GM23338 (cell line): ENCODE data around the gene ALDH8A1. TPM values are rescaled to one million over a fixed set of nuclear protein-coding genes. Genes with fewer than 3 reads are reported as not detected.

ENCODE experiments used
- ATAC-seq: fragments of 200-7000 bp; cut with Tn5 transposase; 3 replicates; pipeline ENCODE4 v1.9.1; 2020
- DNase-seq: peaks from one replicate; pipeline ENCODE4 v3.0.0-alpha.2; 2015; ENCODE audit warnings: low spot score
- H2AFZ ChIP-seq: fragments of 200-600 bp; sonication (generic); 2 replicates; pipeline ENCODE4 v1.8.0; 2016; ENCODE audit warnings: antibody characterized with exemption, mild to moderate bottlenecking, moderate library complexity
- H3F3A ChIP-seq: fragments of 200-600 bp; sonication (generic); replicated peaks from 2 replicates; pipeline ENCODE4 v1.8.0; 2017; ENCODE audit warnings: antibody characterized with exemption, mixed run types, low read depth
- H3K27ac ChIP-seq: fragments of 200-600 bp; sonication (generic); 2 replicates; pipeline ENCODE4 v1.6.1; 2016; ENCODE audit warnings: low read depth
- H3K27me3 ChIP-seq: fragments of 200-600 bp; sonication (generic); 2 replicates; pipeline ENCODE4 v1.8.0; 2016; ENCODE audit warnings: mild to moderate bottlenecking, mixed run types, moderate library complexity; ENCODE audit not compliant: insufficient read depth
- H3K36me3 ChIP-seq: fragments of 200-600 bp; sonication (generic); 2 replicates; pipeline ENCODE4 v1.8.0; 2016; ENCODE audit warnings: mild to moderate bottlenecking; ENCODE audit not compliant: insufficient read depth
- H3K4me1 ChIP-seq: fragments of 200-600 bp; sonication (generic); 2 replicates; pipeline ENCODE4 v1.8.0; 2016; ENCODE audit warnings: mild to moderate bottlenecking, moderate library complexity; ENCODE audit not compliant: insufficient read depth
- H3K4me2 ChIP-seq: fragments of 200-600 bp; sonication (generic); 2 replicates; pipeline ENCODE4 v1.7.1; 2017; ENCODE audit warnings: mixed run types
- H3K4me3 ChIP-seq: fragments of 200-600 bp; sonication (generic); 2 replicates; pipeline ENCODE4 v1.6.1; 2016; ENCODE audit warnings: mixed run types
- H3K79me2 ChIP-seq: fragments of 200-600 bp; sonication (generic); replicated peaks from 2 replicates; pipeline ENCODE4 v1.8.0; 2017; ENCODE audit warnings: mild to moderate bottlenecking; ENCODE audit not compliant: insufficient read depth
- H3K9me2 ChIP-seq: fragments of 200-600 bp; sonication (generic); 2 replicates; pipeline ENCODE4 v1.8.0; 2017; ENCODE audit not compliant: insufficient read depth
- H4K20me1 ChIP-seq: fragments of 200-600 bp; sonication (generic); replicated peaks from 2 replicates; pipeline ENCODE4 v1.8.0; 2017; ENCODE audit warnings: mild to moderate bottlenecking; ENCODE audit not compliant: insufficient read depth
- H3K27ac Mint-ChIP-seq: 2 replicates; pipeline ENCODE4 v1.8.0; 2020; ENCODE audit warnings: inconsistent platforms, mild to moderate bottlenecking, moderate library complexity, mixed read lengths
- H3K27me3 Mint-ChIP-seq: 3 replicates; pipeline ENCODE4 v1.8.0; 2022; ENCODE audit warnings: low read depth, mild to moderate bottlenecking, moderate library complexity, mixed read lengths, inconsistent platforms; ENCODE audit not compliant: insufficient read depth, poor library complexity
- H3K36me3 Mint-ChIP-seq: 3 replicates; pipeline ENCODE4 v1.8.0; 2021; ENCODE audit warnings: low read depth, mild to moderate bottlenecking, inconsistent platforms, moderate library complexity, mixed read lengths
- H3K4me1 Mint-ChIP-seq: 3 replicates; pipeline ENCODE4 v1.8.0; 2020; ENCODE audit warnings: mild to moderate bottlenecking, inconsistent platforms, mixed read lengths
- H3K4me3 Mint-ChIP-seq: 3 replicates; pipeline ENCODE4 v1.8.0; 2021; ENCODE audit warnings: moderate library complexity, mild to moderate bottlenecking, inconsistent platforms, mixed read lengths
- H3K9me3 Mint-ChIP-seq: 3 replicates; pipeline ENCODE4 v1.8.0; 2020; ENCODE audit warnings: moderate library complexity, mild to moderate bottlenecking, inconsistent platforms, mixed read lengths
- CREB1 ChIP-seq: fragments of 250-450 bp; sonication (Bioruptor Pico); IDR thresholded peaks from 2 replicates; pipeline ENCODE4 v1.5.0; 2020; ENCODE audit warnings: low read depth, mild to moderate bottlenecking, moderate library complexity
- EZH2 ChIP-seq: fragments of 200-600 bp; sonication (generic); IDR thresholded peaks from one replicate; pipeline ENCODE4 v1.8.0; 2017; ENCODE audit warnings: antibody characterized with exemption, mild to moderate bottlenecking, low read depth; ENCODE audit not compliant: unreplicated experiment
- EZH2phosphoT487 ChIP-seq: fragments of 200-600 bp; sonication (generic); IDR thresholded peaks from one replicate; pipeline ENCODE4 v1.8.1; 2018; ENCODE audit warnings: antibody characterized with exemption; ENCODE audit not compliant: unreplicated experiment
- JUNB ChIP-seq: IDR thresholded peaks from one replicate; pipeline ENCODE4 v1.6.1; 2016; ENCODE audit warnings: antibody characterized with exemption; ENCODE audit not compliant: unreplicated experiment
- NANOG ChIP-seq: IDR thresholded peaks from 2 replicates; pipeline ENCODE4 v1.6.1; 2016; ENCODE audit warnings: antibody characterized with exemption, borderline replicate concordance
- POLR2AphosphoS5 ChIP-seq: IDR thresholded peaks from 2 replicates; pipeline ENCODE4 v1.6.1; 2016; ENCODE audit warnings: antibody characterized with exemption, low read depth
- STAT1 ChIP-seq: IDR thresholded peaks from one replicate; pipeline ENCODE4 v1.6.1; 2016; ENCODE audit warnings: antibody characterized with exemption; ENCODE audit not compliant: unreplicated experiment
- ZNF114 ChIP-seq: fragments of 250-450 bp; sonication (Bioruptor Pico); IDR thresholded peaks from 2 replicates; pipeline ENCODE4 v1.5.0; 2020; ENCODE audit warnings: mild to moderate bottlenecking, moderate library complexity
- ZNF331 ChIP-seq: fragments of 250-450 bp; sonication (Bioruptor Pico); IDR thresholded peaks from 2 replicates; pipeline ENCODE4 v1.5.0; 2020; ENCODE audit warnings: low read depth, mild to moderate bottlenecking, moderate library complexity
- polyA plus RNA-seq: library from polyadenylated mRNA; unstranded; fragments of >200 nt; fragmentation: Nextera tagmentation; extraction: Ambion mirVana; gene quantifications from 2 replicates; pipeline ENCODE4 v1.2.1, GENCODE V29; 2016
- total RNA-seq: library from RNA; depleted of rRNA; stranded (reverse); fragments of >200 nt; shearing (Covaris generic); gene quantifications from 2 replicates; pipeline ENCODE4 v1.2.3, GENCODE V29; 2014
- TF ChIP-seq, protein P1 (sequence below): fragments of 250-450 bp; sonication (Bioruptor Pico); IDR thresholded peaks from 2 replicates; pipeline ENCODE4 v1.5.0; 2020; ENCODE audit warnings: mild to moderate bottlenecking, moderate library complexity
- TF ChIP-seq, protein P2 (sequence below): IDR thresholded peaks from 2 replicates; pipeline ENCODE4 v1.6.1; 2016; ENCODE audit warnings: antibody characterized with exemption
- TF ChIP-seq, protein P3 (sequence below), 2 experiments: fragments of 200-600 bp in 1 of 2; sonication (generic) in 1 of 2; conservative IDR thresholded peaks; 2 replicates each; pipeline versions ENCODE4 v1.5.1 to v1.6.1; 2016 to 2017; ENCODE audit warnings: antibody characterized with exemption in 2 of 2, low read depth in 2 of 2, mild to moderate bottlenecking in 2 of 2, moderate library complexity in 1 of 2

Gene ALDH8A1
- total and polyA plus RNA-seq, 2 experiments from 2014 or later: not detected

DNA sequence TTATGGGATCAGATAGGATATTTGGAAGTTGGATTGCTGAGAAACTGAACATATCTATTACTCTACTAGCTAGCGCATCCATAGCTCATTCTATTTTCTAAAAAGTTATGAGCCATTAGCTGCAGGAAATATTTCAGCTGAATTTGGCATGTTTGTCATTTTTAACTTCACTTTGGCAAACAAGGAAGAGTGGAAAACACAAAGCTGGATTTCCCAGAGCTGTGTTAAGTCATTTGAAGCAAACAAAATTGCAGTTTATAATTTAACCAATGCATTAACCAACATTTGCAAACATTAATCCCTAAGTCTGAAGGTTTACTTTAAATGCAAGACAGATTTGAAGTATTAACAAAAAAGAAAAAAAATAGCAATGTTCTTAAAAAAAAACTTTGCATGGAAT lies 1.2 kb downstream of the ALDH8A1 start:
- Mint-ChIP-seq H3K27ac (no peak overlapping the region), H3K9me3 (no peaks in the 10 kb centered on the region), H3K4me3 (no peak overlapping the region), H3K4me1 (no peaks in the 10 kb centered on the region; the same call in 1 of the 3 replicates), H3K27me3 (no peaks in the 10 kb centered on the region), H3K36me3 (no peaks in the 10 kb centered on the region)
- Histone ChIP-seq H3K4me2 (no peak overlapping the region), H3F3A (no peaks in the 10 kb centered on the region), H4K20me1 (no peaks in the 10 kb centered on the region), H3K4me3 (no peak overlapping the region), H3K4me1 (no peaks in the 10 kb centered on the region), H3K27ac (no peak overlapping the region), H3K9me2 (no peaks in the 10 kb centered on the region), H3K27me3 (no peaks in the 10 kb centered on the region), H3K79me2 (no peaks in the 10 kb centered on the region), H2AFZ (no peak overlapping the region), H3K36me3 (no peaks in the 10 kb centered on the region)
- no peak for ATAC-seq
- TF ChIP-seq EZH2 (no peak), CREB1 (CRISPR knock-in tag) (no peak), ZNF331 (CRISPR knock-in tag) (no peak), JUNB (no peak), ZNF114 (CRISPR knock-in tag) (no peak), EZH2phosphoT487 (no peak), NANOG (no peak), STAT1 (no peak), POLR2AphosphoS5 (no peak)
- TF ChIP-seq, protein P1, sequence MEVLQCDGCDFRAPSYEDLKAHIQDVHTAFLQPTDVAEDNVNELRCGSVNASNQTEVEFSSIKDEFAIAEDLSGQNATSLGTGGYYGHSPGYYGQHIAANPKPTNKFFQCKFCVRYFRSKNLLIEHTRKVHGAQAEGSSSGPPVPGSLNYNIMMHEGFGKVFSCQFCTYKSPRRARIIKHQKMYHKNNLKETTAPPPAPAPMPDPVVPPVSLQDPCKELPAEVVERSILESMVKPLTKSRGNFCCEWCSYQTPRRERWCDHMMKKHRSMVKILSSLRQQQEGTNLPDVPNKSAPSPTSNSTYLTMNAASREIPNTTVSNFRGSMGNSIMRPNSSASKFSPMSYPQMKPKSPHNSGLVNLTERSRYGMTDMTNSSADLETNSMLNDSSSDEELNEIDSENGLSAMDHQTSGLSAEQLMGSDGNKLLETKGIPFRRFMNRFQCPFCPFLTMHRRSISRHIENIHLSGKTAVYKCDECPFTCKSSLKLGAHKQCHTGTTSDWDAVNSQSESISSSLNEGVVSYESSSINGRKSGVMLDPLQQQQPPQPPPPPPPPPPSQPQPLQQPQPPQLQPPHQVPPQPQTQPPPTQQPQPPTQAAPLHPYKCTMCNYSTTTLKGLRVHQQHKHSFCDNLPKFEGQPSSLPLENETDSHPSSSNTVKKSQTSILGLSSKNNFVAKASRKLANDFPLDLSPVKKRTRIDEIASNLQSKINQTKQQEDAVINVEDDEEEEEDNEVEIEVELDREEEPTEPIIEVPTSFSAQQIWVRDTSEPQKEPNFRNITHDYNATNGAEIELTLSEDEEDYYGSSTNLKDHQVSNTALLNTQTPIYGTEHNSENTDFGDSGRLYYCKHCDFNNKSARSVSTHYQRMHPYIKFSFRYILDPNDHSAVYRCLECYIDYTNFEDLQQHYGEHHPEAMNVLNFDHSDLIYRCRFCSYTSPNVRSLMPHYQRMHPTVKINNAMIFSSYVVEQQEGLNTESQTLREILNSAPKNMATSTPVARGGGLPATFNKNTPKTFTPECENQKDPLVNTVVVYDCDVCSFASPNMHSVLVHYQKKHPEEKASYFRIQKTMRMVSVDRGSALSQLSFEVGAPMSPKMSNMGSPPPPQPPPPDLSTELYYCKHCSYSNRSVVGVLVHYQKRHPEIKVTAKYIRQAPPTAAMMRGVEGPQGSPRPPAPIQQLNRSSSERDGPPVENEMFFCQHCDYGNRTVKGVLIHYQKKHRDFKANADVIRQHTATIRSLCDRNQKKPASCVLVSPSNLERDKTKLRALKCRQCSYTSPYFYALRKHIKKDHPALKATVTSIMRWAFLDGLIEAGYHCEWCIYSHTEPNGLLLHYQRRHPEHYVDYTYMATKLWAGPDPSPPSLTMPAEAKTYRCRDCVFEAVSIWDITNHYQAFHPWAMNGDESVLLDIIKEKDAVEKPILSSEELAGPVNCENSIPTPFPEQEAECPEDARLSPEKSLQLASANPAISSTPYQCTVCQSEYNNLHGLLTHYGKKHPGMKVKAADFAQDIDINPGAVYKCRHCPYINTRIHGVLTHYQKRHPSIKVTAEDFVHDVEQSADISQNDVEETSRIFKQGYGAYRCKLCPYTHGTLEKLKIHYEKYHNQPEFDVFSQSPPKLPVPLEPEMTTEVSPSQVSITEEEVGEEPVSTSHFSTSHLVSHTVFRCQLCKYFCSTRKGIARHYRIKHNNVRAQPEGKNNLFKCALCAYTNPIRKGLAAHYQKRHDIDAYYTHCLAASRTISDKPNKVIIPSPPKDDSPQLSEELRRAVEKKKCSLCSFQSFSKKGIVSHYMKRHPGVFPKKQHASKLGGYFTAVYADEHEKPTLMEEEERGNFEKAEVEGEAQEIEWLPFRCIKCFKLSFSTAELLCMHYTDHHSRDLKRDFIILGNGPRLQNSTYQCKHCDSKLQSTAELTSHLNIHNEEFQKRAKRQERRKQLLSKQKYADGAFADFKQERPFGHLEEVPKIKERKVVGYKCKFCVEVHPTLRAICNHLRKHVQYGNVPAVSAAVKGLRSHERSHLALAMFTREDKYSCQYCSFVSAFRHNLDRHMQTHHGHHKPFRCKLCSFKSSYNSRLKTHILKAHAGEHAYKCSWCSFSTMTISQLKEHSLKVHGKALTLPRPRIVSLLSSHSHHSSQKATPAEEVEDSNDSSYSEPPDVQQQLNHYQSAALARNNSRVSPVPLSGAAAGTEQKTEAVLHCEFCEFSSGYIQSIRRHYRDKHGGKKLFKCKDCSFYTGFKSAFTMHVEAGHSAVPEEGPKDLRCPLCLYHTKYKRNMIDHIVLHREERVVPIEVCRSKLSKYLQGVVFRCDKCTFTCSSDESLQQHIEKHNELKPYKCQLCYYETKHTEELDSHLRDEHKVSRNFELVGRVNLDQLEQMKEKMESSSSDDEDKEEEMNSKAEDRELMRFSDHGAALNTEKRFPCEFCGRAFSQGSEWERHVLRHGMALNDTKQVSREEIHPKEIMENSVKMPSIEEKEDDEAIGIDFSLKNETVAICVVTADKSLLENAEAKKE (CRISPR knock-in tag): no peak
- TF ChIP-seq, protein P2, sequence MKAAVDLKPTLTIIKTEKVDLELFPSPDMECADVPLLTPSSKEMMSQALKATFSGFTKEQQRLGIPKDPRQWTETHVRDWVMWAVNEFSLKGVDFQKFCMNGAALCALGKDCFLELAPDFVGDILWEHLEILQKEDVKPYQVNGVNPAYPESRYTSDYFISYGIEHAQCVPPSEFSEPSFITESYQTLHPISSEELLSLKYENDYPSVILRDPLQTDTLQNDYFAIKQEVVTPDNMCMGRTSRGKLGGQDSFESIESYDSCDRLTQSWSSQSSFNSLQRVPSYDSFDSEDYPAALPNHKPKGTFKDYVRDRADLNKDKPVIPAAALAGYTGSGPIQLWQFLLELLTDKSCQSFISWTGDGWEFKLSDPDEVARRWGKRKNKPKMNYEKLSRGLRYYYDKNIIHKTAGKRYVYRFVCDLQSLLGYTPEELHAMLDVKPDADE: no peak
- TF ChIP-seq, protein P3, sequence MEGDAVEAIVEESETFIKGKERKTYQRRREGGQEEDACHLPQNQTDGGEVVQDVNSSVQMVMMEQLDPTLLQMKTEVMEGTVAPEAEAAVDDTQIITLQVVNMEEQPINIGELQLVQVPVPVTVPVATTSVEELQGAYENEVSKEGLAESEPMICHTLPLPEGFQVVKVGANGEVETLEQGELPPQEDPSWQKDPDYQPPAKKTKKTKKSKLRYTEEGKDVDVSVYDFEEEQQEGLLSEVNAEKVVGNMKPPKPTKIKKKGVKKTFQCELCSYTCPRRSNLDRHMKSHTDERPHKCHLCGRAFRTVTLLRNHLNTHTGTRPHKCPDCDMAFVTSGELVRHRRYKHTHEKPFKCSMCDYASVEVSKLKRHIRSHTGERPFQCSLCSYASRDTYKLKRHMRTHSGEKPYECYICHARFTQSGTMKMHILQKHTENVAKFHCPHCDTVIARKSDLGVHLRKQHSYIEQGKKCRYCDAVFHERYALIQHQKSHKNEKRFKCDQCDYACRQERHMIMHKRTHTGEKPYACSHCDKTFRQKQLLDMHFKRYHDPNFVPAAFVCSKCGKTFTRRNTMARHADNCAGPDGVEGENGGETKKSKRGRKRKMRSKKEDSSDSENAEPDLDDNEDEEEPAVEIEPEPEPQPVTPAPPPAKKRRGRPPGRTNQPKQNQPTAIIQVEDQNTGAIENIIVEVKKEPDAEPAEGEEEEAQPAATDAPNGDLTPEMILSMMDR (conservative IDR thresholded peaks at IDR 0.05; ENCODE audit: low read depth in 2 of 2): no peak
- no peak for DNase-seq
